ENCODE results near the gene ACCS. TPM values are rescaled to one million over a fixed set of nuclear protein-coding genes. Genes with fewer than 3 reads are reported as not detected.

Gene ACCS
- total RNA-seq, 1 donor from 2014 or later, result 38.8 TPM

GRCh38 chr11:44065161-44065661 is 859 bp upstream of the ACCS start:
- Mint-ChIP-seq H3K9me3 (ENCODE audit: unreplicated experiment) (no peaks in the 10 kb centered on the region), H3K27me3 (ENCODE audit: unreplicated experiment) (peaks cover 6% of the 10 kb centered on the region), H3K4me3 (ENCODE audit: unreplicated experiment) (peak overlapping the region; percentile 42), H3K27ac (ENCODE audit: unreplicated experiment) (peak overlapping the region; percentile 67), H3K36me3 (ENCODE audit: low read depth, unreplicated experiment) (peaks cover 18% of the 10 kb centered on the region), H3K4me1 (ENCODE audit: unreplicated experiment) (peaks cover 19% of the 10 kb centered on the region)
- DNase-seq (ENCODE audit: low spot score), result no peak
- no peak for TF ChIP-seq CTCF (IDR thresholded peaks at IDR 0.05; ENCODE audit: unreplicated experiment)

GRCh38 chr11:44066732-44067141 is 667 bp downstream of the ACCS start:
- Mint-ChIP-seq H3K27ac (ENCODE audit: unreplicated experiment) (peak overlapping the region; percentile 91), H3K9me3 (ENCODE audit: unreplicated experiment) (no peaks in the 10 kb centered on the region), H3K36me3 (ENCODE audit: low read depth, unreplicated experiment) (peaks cover 26% of the 10 kb centered on the region), H3K27me3 (ENCODE audit: unreplicated experiment) (peaks cover 6% of the 10 kb centered on the region), H3K4me1 (ENCODE audit: unreplicated experiment) (peaks cover 19% of the 10 kb centered on the region), H3K4me3 (ENCODE audit: unreplicated experiment) (peak overlapping the region; percentile 90)
- no peak for TF ChIP-seq CTCF (IDR thresholded peaks at IDR 0.05; ENCODE audit: unreplicated experiment)
- no peak for DNase-seq (ENCODE audit: low spot score)

- Mint-ChIP-seq H3K4me3 (ENCODE audit: unreplicated experiment) (peak overlapping the region; percentile 90), H3K27ac (ENCODE audit: unreplicated experiment) (no peak overlapping the region)
Observed at GRCh38 chr11:44067266-44067665, 1.2 kb downstream of the ACCS start.

GRCh38 chr11:44068180-44068579 is 2.1 kb downstream of the ACCS start:
- Mint-ChIP-seq H3K4me3 (ENCODE audit: unreplicated experiment) (no peak overlapping the region), H3K4me1 (ENCODE audit: unreplicated experiment) (peaks cover 19% of the 10 kb centered on the region), H3K27ac (ENCODE audit: unreplicated experiment) (no peak overlapping the region), H3K36me3 (ENCODE audit: low read depth, unreplicated experiment) (peaks cover 26% of the 10 kb centered on the region), H3K27me3 (ENCODE audit: unreplicated experiment) (peaks cover 7% of the 10 kb centered on the region), H3K9me3 (ENCODE audit: unreplicated experiment) (no peaks in the 10 kb centered on the region)
- no peak for TF ChIP-seq CTCF (IDR thresholded peaks at IDR 0.05; ENCODE audit: unreplicated experiment)
- DNase-seq (ENCODE audit: low spot score), result no peak

More at GRCh38 chr11:44067266-44067665, 1.2 kb downstream of the ACCS start:
- Mint-ChIP-seq H3K9me3 (ENCODE audit: unreplicated experiment) (no peaks in the 10 kb centered on the region), H3K36me3 (ENCODE audit: low read depth, unreplicated experiment) (peaks cover 26% of the 10 kb centered on the region), H3K4me1 (ENCODE audit: unreplicated experiment) (peaks cover 19% of the 10 kb centered on the region), H3K27me3 (ENCODE audit: unreplicated experiment) (peaks cover 6% of the 10 kb centered on the region)
- TF ChIP-seq CTCF (IDR thresholded peaks at IDR 0.05; ENCODE audit: unreplicated experiment), result no peak
- DNase-seq (ENCODE audit: low spot score), result no peak

GRCh38 chr11:44071157-44071556 is 5.1 kb downstream of the ACCS start:
- Mint-ChIP-seq H3K27ac (ENCODE audit: unreplicated experiment) (no peak overlapping the region), H3K9me3 (ENCODE audit: unreplicated experiment) (no peaks in the 10 kb centered on the region), H3K4me3 (ENCODE audit: unreplicated experiment) (no peak overlapping the region), H3K27me3 (ENCODE audit: unreplicated experiment) (peaks cover 9% of the 10 kb centered on the region), H3K4me1 (ENCODE audit: unreplicated experiment) (peaks cover 37% of the 10 kb centered on the region), H3K36me3 (ENCODE audit: low read depth, unreplicated experiment) (peaks cover 42% of the 10 kb centered on the region)
- TF ChIP-seq CTCF (IDR thresholded peaks at IDR 0.05; ENCODE audit: unreplicated experiment), result no peak
- DNase-seq (ENCODE audit: low spot score), result no peak
